NCI-H2196 (cell line): ENCODE data around the gene ZC3H4.

Source experiments
- DNase-seq: peaks from one replicate; lab custom pipeline; 2025; ENCODE audit not compliant: unreplicated experiment; lab: John Stamatoyannopoulos, UW

ZC3H4 gene

DNA sequence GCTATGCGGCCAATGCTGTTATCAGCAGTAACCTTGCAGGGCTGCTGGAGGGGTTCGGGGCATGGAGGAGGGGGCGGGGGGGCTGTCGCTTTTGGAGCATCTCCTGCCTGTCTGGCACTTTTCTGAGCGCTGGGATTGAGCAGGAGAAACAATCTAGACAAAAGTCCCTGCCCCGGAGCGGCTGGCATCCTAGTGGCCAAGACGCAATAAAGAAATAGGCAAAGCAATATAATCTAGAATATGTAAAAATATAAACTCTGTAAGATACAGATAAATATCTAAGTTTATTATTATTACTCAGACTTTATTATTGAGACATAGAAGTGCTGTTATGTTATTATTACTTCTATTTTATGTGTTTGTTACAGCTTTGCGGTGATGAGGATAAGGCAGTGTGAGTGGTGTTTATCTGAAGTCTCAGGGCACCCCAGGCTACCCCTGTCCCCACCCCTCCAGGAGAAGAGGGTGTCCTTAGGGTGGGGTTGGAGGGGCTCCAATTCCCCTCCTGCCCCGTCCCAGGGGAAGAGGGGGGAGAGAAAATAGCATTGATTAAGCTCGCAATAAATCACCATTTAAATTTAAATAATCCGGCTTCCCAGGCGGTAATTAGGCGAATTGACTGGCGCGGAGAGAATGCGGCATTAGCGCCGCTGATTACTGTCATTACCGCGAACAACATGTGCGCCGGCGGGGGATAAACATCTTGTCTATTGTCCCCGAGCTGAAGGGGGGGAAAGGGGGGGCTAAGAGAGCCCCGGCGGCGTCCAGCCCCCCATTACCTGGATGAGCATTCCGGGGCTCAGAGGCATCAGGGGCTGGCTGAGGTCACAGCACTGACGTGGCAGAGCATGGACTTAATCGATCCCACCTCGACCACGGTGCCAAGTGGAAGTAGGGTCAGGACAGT is 90.8 kb downstream of the ZC3H4 start:
- DNase-seq: no peak

GRCh38 chr19:47022140-47022536 is 91.4 kb downstream of the ZC3H4 start:
- no peak for DNase-seq

DNA sequence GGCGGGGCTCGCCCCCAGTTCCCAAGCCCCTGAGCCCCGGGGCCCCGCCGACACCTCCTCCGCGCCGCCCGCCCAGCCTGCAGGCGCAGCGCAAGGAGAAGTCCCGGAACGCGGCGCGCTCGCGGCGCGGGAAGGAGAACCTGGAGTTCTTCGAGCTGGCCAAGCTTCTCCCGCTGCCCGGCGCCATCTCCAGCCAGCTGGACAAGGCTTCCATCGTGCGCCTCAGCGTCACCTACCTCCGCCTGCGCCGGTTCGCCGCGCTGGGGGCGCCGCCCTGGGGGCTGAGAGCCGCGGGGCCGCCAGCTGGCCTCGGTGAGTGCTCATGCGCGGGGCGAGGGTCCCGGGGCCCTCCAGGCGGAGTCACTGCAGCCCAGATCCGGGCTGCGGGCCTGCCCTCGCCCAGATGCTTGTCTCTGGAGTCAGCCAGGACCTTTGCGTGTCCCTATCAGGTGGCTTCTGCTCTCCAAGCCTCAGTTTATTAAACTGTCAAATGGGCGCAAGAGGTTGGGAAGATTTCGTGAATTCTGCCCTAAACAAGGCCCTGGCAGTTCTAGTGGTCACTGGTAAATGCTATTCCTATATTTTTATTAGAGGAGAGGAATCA is 91.9 kb downstream of the ZC3H4 start:
- DNase-seq: no peak

GRCh38 chr19:47020992-47021496 is 92.5 kb downstream of the ZC3H4 start:
- DNase-seq: no peak

- DNase-seq: no peak
These were observed 93.3 kb downstream of the ZC3H4 start for GRCh38 chr19:47020132-47020805.

DNA sequence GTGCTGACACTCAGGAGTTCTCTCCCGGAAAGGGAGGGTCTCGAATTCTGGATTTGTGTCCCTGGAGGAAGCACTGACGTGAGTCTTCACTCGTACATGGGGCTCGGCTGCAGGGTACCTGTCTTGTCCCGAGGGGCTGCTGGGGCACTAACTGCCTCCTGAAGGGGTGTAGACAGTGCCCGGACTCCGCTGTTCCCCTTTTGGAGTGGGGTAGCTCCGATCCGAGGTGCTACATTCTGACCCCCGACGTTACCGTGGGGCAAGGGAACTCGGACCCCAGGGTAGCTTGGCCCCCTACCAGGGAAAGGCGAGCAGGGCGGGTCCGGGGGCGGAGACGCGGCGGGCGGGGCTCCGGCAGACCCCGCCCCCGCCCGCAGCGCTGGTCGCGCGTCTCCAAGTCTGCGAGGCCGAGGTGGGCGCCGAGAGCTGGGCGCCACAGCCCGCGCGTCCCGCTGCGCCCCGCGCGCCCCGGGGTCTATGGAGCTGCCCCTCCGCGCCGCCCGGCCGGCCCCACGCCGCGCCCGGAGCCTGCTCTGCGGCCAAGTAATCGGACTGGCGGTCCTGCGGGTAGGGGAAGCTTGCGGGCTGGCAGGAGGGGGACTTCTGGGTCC is 94.0 kb downstream of the ZC3H4 start, which contains the start of gene NPAS1:
Gene NPAS1, plus strand, starts transcription at position 407 of the 611 bp plus-strand sequence. CDS start 1,211 bp downstream, outside the sequence.
- DNase-seq: no peak

- no peak for DNase-seq
These were observed 94.7 kb downstream of the ZC3H4 start for GRCh38 chr19:47018923-47019322.
